ENCODE data around the gene KLHL22. TPM values are rescaled to one million over a fixed set of nuclear protein-coding genes. Genes with fewer than 3 reads are reported as not detected.
A peak's percentile ranks its signal among the peaks of the same experiment; 100 is the strongest.

Gene KLHL22
- total and polyA plus RNA-seq, 2 of the 8 experiments (the other 6 are each of a cell fraction or from before 2014, with no cell fraction given): 9.4 to 16.2 TPM

GRCh38 chr22:20420157-20420842 lies 75.3 kb downstream of the KLHL22 start:
- no peak overlapping the region for H2BK15ac ChIP-seq (ENCODE audit: low read length)
- H3K36me3 ChIP-seq (ENCODE audit: control insufficient read depth in 2 of 4, insufficient read depth in 4 of 4, low read length in 3 of 4): no peaks in the 10 kb centered on the region
- H2BK12ac ChIP-seq (ENCODE audit: low read depth, low read length): 0 out of 2 replicates have a peak overlapping the region, but pooled peaks have one; percentile 41
- no peak overlapping the region for H3K4ac ChIP-seq (replicated peaks; ENCODE audit: insufficient read length, low read depth, low read length)
- no peaks in the 10 kb centered on the region for H3K79me1 ChIP-seq (ENCODE audit: low read depth, low read length)
- WGBS, 2 experiments (ENCODE audit: extremely low coverage in 1 of 2, insufficient coverage in 1 of 2, insufficient read length in 1 of 2, insufficient replicate concordance in 2 of 2, low coverage in 1 of 2, low lambda C conversion rate in 2 of 2, missing lambda C conversion rate in 1 of 2): 89% methylated on average over 11 of the region's 11 CpGs; no CpG with 5 or more reads in 1 of the 2 experiments
- TF ChIP-seq ZNF274 (IDR thresholded peaks at IDR 0.05; ENCODE audit: borderline replicate concordance, extremely low read depth, low read length): no peak
- no peak for TF ChIP-seq KDM4A (IDR thresholded peaks at IDR 0.05; ENCODE audit: low read depth, low read length, severe bottlenecking)
- no peak for TF ChIP-seq BACH1 (IDR thresholded peaks at IDR 0.05; ENCODE audit: low read length)
- no peak overlapping the region for H3K23ac ChIP-seq (ENCODE audit: insufficient read length)
- H2BK120ac ChIP-seq (replicated peaks; ENCODE audit: low read depth, low read length): no peak overlapping the region
- H3K4me1 ChIP-seq (replicated peaks in 1 of 4; ENCODE audit: control insufficient read depth in 3 of 4, insufficient read depth in 4 of 4, low read length in 3 of 4): peaks cover 0 to 5% (median 0%) of the 10 kb centered on the region in 4 experiments; a peak in 1 of 7 replicates
- no peak for FAIRE-seq
- H3K56ac ChIP-seq (replicated peaks; ENCODE audit: insufficient read length, low read depth, low read length): no peak overlapping the region
- no peak overlapping the region for H3K9ac ChIP-seq (replicated peaks in 1 of 4; ENCODE audit: extremely low read depth in 1 of 4, low read depth in 3 of 4, low read length in 3 of 4)
- no peak overlapping the region for H2BK20ac ChIP-seq (ENCODE audit: low read length)
- H3K4me3 ChIP-seq (ENCODE audit: extremely low read depth in 1 of 4, insufficient read depth in 2 of 4, low read depth in 3 of 4, low read length in 4 of 4): no peak overlapping the region
- H4K5ac ChIP-seq (ENCODE audit: insufficient read length, low read depth, low read length): no peak overlapping the region
- H3K27me3 ChIP-seq (replicated peaks in 1 of 4; ENCODE audit: control insufficient read depth in 3 of 4, extremely low read depth in 1 of 4, insufficient read depth in 3 of 4, low read length in 3 of 4): no peaks in the 10 kb centered on the region
- no peak overlapping the region for H4K91ac ChIP-seq (replicated peaks; ENCODE audit: insufficient read length, low read length)
- no peak overlapping the region for H2AFZ ChIP-seq (ENCODE audit: low read length)
- no peaks in the 10 kb centered on the region for H3K79me2 ChIP-seq (ENCODE audit: control insufficient read depth in 1 of 2, insufficient read depth in 2 of 2, low read length in 2 of 2)
- no peak overlapping the region for H3K14ac ChIP-seq (ENCODE audit: insufficient read length)
- H3K27ac ChIP-seq (ENCODE audit: low read depth, low read length): no peak overlapping the region
- no peak overlapping the region for H3K18ac ChIP-seq (ENCODE audit: extremely low read depth, low read length)
- H3K23me2 ChIP-seq (ENCODE audit: low read depth, low read length): peaks cover 2% of the 10 kb centered on the region; the same call in 1 of the 2 replicates
- H3K4me2 ChIP-seq (ENCODE audit: insufficient read depth in 1 of 2, low read depth in 2 of 2, low read length in 2 of 2): no peak overlapping the region
- H4K20me1 ChIP-seq (replicated peaks in 1 of 2; ENCODE audit: control insufficient read depth in 1 of 2, insufficient read depth in 2 of 2, low read length in 2 of 2): peaks cover 0 to 4% of the 10 kb centered on the region in 2 experiments
- no peak overlapping the region for H4K8ac ChIP-seq (ENCODE audit: extremely low read depth, insufficient read depth, low read length)
- no peaks in the 10 kb centered on the region for H3K9me3 ChIP-seq (ENCODE audit: insufficient read depth in 2 of 2, low read depth in 1 of 2, low read length in 1 of 2)
- H2AK5ac ChIP-seq (ENCODE audit: low read depth, low read length): peak overlapping the region; percentile 11; the same call in 1 of the 2 replicates
- ChIA-PET POLR2A (ENCODE audit: partially characterized antibody) (no interaction called here), CTCF (ENCODE audit: partially characterized antibody) (interaction anchor here (1.2 to 3.4 kb wide), 3 partner anchors 8 to 35 kb away, joined by 3 to 47 read pairs (median 15); no protein-coding TSS in a partner anchor)
- H2BK5ac ChIP-seq (ENCODE audit: low read depth, low read length): no peak overlapping the region; the same call in 1 of the 2 replicates
- DNase-seq (ENCODE audit: low read depth in 1 of 2, low spot score in 2 of 2): no peak

All from H1 (cell line).